PC-9 (cell line): ENCODE data around the gene RAB20. TPM values are rescaled to one million over a fixed set of nuclear protein-coding genes. Genes with fewer than 3 reads are reported as not detected.

Experiments
- BruUV-seq: library from RNA; stranded (reverse); fragments of 400-500 nt; replicated peaks from 2 replicates; lab custom pipeline; 2021; lab: Mats Ljungman, UMichigan
- CTCF ChIA-PET: fragments of 300-600 bp; sonication (Branson Sonifier 250); formaldehyde crosslinking; loops from one replicate; lab custom pipeline; 2022; ENCODE audit warnings: antibody characterized with exemption; lab: Charles Lee
- POLR2A ChIA-PET: fragments of 300-600 bp; sonication (Branson Sonifier 250); formaldehyde crosslinking; loops from one replicate; lab custom pipeline; 2022; ENCODE audit warnings: antibody characterized with exemption; ENCODE audit not compliant: unreplicated experiment; lab: Charles Lee
- DNase-seq, 2 experiments: peaks; one replicate each; pipeline versions ENCODE4 v3.0.0 to v3.0.0-alpha.2; 2015 to 2022; ENCODE audit warnings: mixed read lengths in 1 of 2
- H2AFZ ChIP-seq: fragments of 200-600 bp; sonication (generic); 2 replicates; pipeline ENCODE4 v1.8.1; 2017; ENCODE audit warnings: antibody characterized with exemption
- H3F3A ChIP-seq: fragments of 200-600 bp; sonication (generic); 2 replicates; pipeline ENCODE4 v1.8.1; 2017; ENCODE audit warnings: antibody characterized with exemption, mild to moderate bottlenecking, low read depth; ENCODE audit not compliant: insufficient read depth
- H3K27ac ChIP-seq: fragments of 200-600 bp; sonication (generic); 2 replicates; pipeline ENCODE4 v1.6.1; 2016; ENCODE audit warnings: mixed run types
- H3K27me3 ChIP-seq: fragments of 200-600 bp; sonication (generic); 2 replicates; pipeline ENCODE4 v1.6.1; 2016; ENCODE audit warnings: low read depth, mixed run types; ENCODE audit not compliant: insufficient read depth
- H3K36me3 ChIP-seq: fragments of 200-600 bp; sonication (generic); 2 replicates; pipeline ENCODE4 v1.6.1; 2016; ENCODE audit warnings: low read depth, mixed run types
- H3K4me1 ChIP-seq: fragments of 200-600 bp; sonication (generic); replicated peaks from 2 replicates; pipeline ENCODE4 v1.6.1; 2016; ENCODE audit warnings: mixed run types; ENCODE audit not compliant: insufficient read depth
- H3K4me2 ChIP-seq: fragments of 200-600 bp; sonication (generic); 2 replicates; pipeline ENCODE4 v1.6.1; 2017; ENCODE audit warnings: mixed run types
- H3K4me3 ChIP-seq: fragments of 200-600 bp; sonication (generic); 2 replicates; pipeline ENCODE4 v1.6.1; 2016; ENCODE audit warnings: mixed run types
- H3K79me2 ChIP-seq: fragments of 200-600 bp; sonication (generic); 2 replicates; pipeline ENCODE4 v1.6.1; 2017; ENCODE audit warnings: low read depth, mixed run types
- H3K9me2 ChIP-seq: fragments of 200-600 bp; sonication (generic); 2 replicates; pipeline ENCODE4 v1.8.1; 2017; ENCODE audit warnings: mild to moderate bottlenecking; ENCODE audit not compliant: insufficient read depth
- H3K9me3 ChIP-seq: fragments of 200-600 bp; sonication (generic); 2 replicates; pipeline ENCODE4 v1.8.1; 2016; ENCODE audit warnings: low read depth; ENCODE audit not compliant: insufficient read depth
- H4K20me1 ChIP-seq: fragments of 200-600 bp; sonication (generic); 2 replicates; pipeline ENCODE4 v1.8.1; 2017; ENCODE audit not compliant: insufficient read depth
- EZH2 ChIP-seq: fragments of 200-600 bp; sonication (generic); IDR thresholded peaks from 2 replicates; pipeline ENCODE4 v1.8.0; 2017; ENCODE audit warnings: antibody characterized with exemption, low read depth
- intact Hi-C: fragments of 100-400 bp; cut with micrococcal nuclease; formaldehyde crosslinking; loops from one replicate; pipeline ENCODE4 v1.10.0; 2022; ENCODE audit not compliant: unreplicated experiment
- total RNA-seq: library from RNA; stranded (reverse); gene quantifications from 2 replicates; pipeline ENCODE4 v1.2.3, GENCODE V29; 2021
- TF ChIP-seq, protein P1 (sequence below): fragments of 200-600 bp; sonication (generic); conservative IDR thresholded peaks from 2 replicates; pipeline ENCODE4 v1.6.1; 2017; ENCODE audit warnings: mixed run types, antibody characterized with exemption, mild to moderate bottlenecking, moderate library complexity

RAB20 gene
- total RNA-seq, 1 experiment from 2014 or later = 31.9 TPM

GRCh38 chr13:110556224-110556606 is 5.3 kb downstream of the RAB20 start:
- Histone ChIP-seq H3K27me3 (no peaks in the 10 kb centered on the region), H2AFZ (no peak overlapping the region; the same call in 1 of the 2 replicates), H3K9me3 (no peaks in the 10 kb centered on the region), H4K20me1 (peaks cover 13% of the 10 kb centered on the region; the same call in 1 of the 2 replicates), H3K36me3 (0 out of 2 replicates have a peak, but pooled peaks cover 11% of the 10 kb centered on the region), H3K79me2 (peaks cover 95% of the 10 kb centered on the region), H3K4me3 (peak overlapping the region; percentile 40; the same call in 1 of the 2 replicates), H3K27ac (peak overlapping the region; percentile 89), H3K9me2 (no peaks in the 10 kb centered on the region), H3K4me2 (peak overlapping the region; percentile 86), H3F3A (peaks cover 42% of the 10 kb centered on the region), H3K4me1 (peaks cover 52% of the 10 kb centered on the region)
- DNase-seq = peak; percentile 41 to 83
- TF ChIP-seq, protein P1, sequence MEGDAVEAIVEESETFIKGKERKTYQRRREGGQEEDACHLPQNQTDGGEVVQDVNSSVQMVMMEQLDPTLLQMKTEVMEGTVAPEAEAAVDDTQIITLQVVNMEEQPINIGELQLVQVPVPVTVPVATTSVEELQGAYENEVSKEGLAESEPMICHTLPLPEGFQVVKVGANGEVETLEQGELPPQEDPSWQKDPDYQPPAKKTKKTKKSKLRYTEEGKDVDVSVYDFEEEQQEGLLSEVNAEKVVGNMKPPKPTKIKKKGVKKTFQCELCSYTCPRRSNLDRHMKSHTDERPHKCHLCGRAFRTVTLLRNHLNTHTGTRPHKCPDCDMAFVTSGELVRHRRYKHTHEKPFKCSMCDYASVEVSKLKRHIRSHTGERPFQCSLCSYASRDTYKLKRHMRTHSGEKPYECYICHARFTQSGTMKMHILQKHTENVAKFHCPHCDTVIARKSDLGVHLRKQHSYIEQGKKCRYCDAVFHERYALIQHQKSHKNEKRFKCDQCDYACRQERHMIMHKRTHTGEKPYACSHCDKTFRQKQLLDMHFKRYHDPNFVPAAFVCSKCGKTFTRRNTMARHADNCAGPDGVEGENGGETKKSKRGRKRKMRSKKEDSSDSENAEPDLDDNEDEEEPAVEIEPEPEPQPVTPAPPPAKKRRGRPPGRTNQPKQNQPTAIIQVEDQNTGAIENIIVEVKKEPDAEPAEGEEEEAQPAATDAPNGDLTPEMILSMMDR = no peak
- no peak for TF ChIP-seq EZH2
- CTCF ChIA-PET = interaction anchor here (0.6 kb wide), 1 partner anchor 16 kb away, joined by 3 read pairs; no protein-coding TSS in a partner anchor
- BruUV-seq = no TSS peak
- POLR2A ChIA-PET = interaction anchor here (0.5 to 0.7 kb wide), 6 partner anchors 32 to 703 kb away, joined by 3 to 13 read pairs (median 4); no protein-coding TSS in a partner anchor
- intact Hi-C loops = loop anchor here (1.0 kb wide), 1 partner anchor 9 kb away; no protein-coding TSS in a partner anchor

DNA sequence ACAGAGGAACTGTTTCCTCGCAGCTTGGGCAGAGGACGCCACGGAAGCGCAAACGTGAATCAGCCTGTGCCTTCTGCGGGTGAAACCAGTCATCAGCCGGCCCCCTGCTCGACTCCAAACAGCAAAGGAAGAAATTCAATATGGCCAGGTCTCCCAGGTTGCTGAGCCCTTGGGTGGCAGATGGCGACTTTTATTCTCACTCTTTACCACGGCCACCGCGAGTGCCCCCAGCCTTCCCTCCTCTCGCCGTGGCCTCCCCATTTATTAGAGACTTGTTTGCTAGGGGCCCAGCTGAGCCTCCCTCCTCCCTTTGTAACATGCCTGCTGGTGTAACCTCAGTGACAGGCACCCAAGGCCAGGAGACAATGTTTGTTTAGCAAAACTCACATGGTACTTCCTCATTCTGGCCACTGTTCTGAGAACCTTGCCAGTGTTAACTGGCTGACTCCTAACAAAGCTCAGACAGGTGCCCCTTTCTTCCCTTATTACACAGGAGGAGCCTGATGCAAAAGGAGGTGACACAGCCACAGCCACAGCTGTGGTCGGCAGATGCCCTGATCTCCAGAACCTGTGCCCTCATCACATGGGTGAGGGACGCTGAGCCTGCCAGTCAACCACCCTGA is 5.8 kb downstream of the RAB20 start:
- Histone ChIP-seq H3K9me3 (no peaks in the 10 kb centered on the region), H2AFZ (no peak overlapping the region; the same call in 1 of the 2 replicates), H3K4me1 (peaks cover 52% of the 10 kb centered on the region), H4K20me1 (peaks cover 13% of the 10 kb centered on the region; the same call in 1 of the 2 replicates), H3K36me3 (0 out of 2 replicates have a peak, but pooled peaks cover 11% of the 10 kb centered on the region), H3K27me3 (no peaks in the 10 kb centered on the region), H3K9me2 (no peaks in the 10 kb centered on the region), H3K27ac (peak overlapping the region; percentile 89), H3F3A (peaks cover 37% of the 10 kb centered on the region), H3K4me3 (peak overlapping the region; percentile 40; the same call in 1 of the 2 replicates), H3K4me2 (peak overlapping the region; percentile 86), H3K79me2 (peaks cover 95% of the 10 kb centered on the region)
- POLR2A ChIA-PET = interaction anchor here (0.5 to 0.6 kb wide), 4 partner anchors 95 to 703 kb away, joined by 3 to 13 read pairs (median 6); no protein-coding TSS in a partner anchor
- TF ChIP-seq, protein P1 = no peak
- no peak for TF ChIP-seq EZH2
- intact Hi-C loops = loop anchor here (1.0 kb wide), 1 partner anchor 8 kb away; no protein-coding TSS in a partner anchor
- DNase-seq = peak; percentile 42 to 93
- CTCF ChIA-PET = interaction anchor here (0.6 kb wide), 1 partner anchor 16 kb away, joined by 3 read pairs; no protein-coding TSS in a partner anchor
- BruUV-seq = no TSS peak

GRCh38 chr13:110554946-110555345 is 6.6 kb downstream of the RAB20 start:
- Histone ChIP-seq H3K27ac (peak overlapping the region; percentile 89; the same call in 1 of the 2 replicates), H3K27me3 (no peaks in the 10 kb centered on the region), H3K9me3 (no peaks in the 10 kb centered on the region), H3K4me3 (no peak overlapping the region), H3F3A (peaks cover 29% of the 10 kb centered on the region), H3K4me1 (peaks cover 51% of the 10 kb centered on the region), H4K20me1 (peaks cover 13% of the 10 kb centered on the region; the same call in 1 of the 2 replicates), H2AFZ (no peak overlapping the region), H3K9me2 (no peaks in the 10 kb centered on the region), H3K79me2 (peaks cover 95% of the 10 kb centered on the region), H3K4me2 (peak overlapping the region; percentile 86), H3K36me3 (0 out of 2 replicates have a peak, but pooled peaks cover 11% of the 10 kb centered on the region)
- intact Hi-C loops = no loop called here
- CTCF ChIA-PET = no interaction called here
- BruUV-seq = no TSS peak
- TF ChIP-seq, protein P1 = no peak
- TF ChIP-seq EZH2 = no peak
- no peak for DNase-seq
- POLR2A ChIA-PET = no interaction called here
